RCC 7860 (cell line): Measurements from ENCODE around the gene FAM216B.

Experiments used
- DNase-seq: peaks from one replicate; pipeline ENCODE4 v3.0.0-alpha.2; 2015; ENCODE audit warnings: low spot score
- FAIRE-seq: peaks from 2 replicates; lab custom pipeline; 2012; peaks lifted over from hg19 to GRCh38; lab: Jason Lieb, UNC

Gene FAM216B

GRCh38 chr13:42821437-42821836, 40.1 kb downstream of the FAM216B start:
- FAIRE-seq (no peak), DNase-seq (no peak)

GRCh38 chr13:42832341-42833096, 51.1 kb downstream of the FAM216B start:
- DNase-seq, result peak; percentile 60
- peak; percentile 72 for FAIRE-seq

- peak; percentile 84 for FAIRE-seq
- DNase-seq, result peak; percentile 73
Observed at GRCh38 chr13:42834946-42835345, 53.6 kb downstream of the FAM216B start.

GRCh38 chr13:42836930-42837690, 55.7 kb downstream of the FAM216B start:
- FAIRE-seq, result peak; percentile 62
- peak; percentile 41 for DNase-seq
